NK-92 treated with Interleukin-12 subunit alpha and Interleukin-12 subunit beta, amount 100 ng/mL, for 24 hours (cell line): ENCODE results near the gene SRCIN1.
"Not testable (repeated sequence)": the region's sequence is repeated elsewhere in the genome, so short reads cannot be mapped to it uniquely, and the experiment has no call there.

ENCODE experiments used
- DNase-seq: peaks from one replicate; lab custom pipeline; 2025; lab: John Stamatoyannopoulos, UW

SRCIN1 gene

DNA sequence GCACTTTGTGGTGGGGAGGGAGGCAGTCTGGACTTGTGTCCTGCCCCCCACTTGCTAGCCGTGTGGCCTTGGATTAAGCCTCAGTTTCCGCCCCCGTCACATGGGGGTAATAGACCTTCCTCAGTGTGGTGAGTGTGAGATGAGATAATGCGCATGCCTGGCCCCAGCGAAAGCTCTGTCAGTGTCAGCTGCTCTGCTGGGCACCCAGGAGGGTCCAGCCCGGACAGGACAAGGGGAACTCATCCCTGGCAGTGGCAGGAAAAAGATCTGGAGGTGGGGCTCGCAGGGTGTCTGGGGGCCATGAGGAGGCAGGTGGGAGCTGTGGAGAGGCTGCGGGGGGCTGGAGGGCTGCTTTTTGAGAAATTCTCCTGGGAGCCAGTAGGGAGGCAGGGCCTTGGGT, 63.5 kb downstream of the SRCIN1 start:
- DNase-seq: no peak

DNA sequence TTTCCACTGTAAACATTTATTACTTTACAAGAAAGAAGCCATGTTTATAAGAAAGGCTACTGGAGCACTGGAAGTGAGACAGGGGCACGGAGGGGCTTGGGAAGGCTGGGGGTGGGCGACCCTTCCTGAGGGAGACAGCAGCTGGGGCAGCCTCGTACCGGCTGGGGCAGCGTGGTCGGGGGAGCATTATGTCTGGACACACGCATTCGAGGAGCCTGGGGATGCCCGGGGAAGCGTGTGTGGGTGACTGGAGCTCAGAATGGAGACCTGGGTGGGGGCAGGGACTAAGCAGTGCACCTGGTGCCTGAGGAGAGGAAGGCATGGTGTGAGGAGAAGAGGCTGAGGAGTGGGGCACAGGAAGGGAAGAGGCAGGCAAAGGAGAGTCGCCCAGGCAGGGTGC, 64.5 kb downstream of the SRCIN1 start:
- no peak for DNase-seq

DNA sequence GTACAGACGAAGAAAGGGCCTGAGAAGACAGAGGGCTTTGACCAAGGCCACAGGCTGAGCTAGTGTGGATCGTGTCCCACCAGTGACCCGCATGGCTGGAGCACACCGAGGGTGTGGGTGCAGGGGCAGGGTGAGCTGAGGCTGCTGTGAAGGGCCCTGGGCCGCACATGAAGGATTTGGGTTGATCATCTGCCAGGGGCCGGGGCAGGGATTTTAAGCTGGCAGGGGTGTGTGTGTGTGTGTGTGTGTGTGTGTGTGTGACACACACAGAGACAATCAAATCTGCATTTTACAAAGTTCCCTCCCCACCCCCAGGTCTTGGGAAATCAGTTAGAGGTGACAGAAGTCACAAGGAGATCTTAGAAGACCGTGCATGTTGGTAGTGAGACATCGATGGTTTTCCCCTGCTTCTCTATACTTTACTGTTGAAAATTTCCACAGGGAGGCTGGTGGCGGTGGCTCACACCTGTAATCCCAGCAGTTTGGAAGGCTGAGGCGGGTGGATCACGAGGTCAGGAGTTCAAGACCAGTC, 65.2 kb downstream of the SRCIN1 start:
- DNase-seq: no peak

DNA sequence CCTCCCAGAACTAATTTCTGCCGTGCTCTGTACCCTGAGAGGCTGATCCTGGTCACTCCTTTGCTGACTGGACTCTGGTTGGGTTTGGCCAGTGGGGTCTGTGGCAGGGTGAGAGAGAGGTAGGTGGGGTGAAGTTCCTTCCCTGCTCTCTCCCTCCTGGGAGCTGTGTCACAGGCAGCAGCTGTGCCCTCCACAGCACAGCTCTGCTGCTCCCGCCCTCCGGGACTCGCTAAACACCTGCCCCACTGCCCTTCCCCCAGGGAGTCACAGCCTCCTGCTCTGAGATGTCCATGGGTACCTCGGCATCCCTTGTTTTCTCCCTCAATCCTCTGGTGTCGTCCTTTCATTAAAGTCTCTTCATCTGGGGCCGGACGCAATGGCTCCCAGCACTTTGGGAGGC, 66.4 kb downstream of the SRCIN1 start:
- no peak for DNase-seq

DNA sequence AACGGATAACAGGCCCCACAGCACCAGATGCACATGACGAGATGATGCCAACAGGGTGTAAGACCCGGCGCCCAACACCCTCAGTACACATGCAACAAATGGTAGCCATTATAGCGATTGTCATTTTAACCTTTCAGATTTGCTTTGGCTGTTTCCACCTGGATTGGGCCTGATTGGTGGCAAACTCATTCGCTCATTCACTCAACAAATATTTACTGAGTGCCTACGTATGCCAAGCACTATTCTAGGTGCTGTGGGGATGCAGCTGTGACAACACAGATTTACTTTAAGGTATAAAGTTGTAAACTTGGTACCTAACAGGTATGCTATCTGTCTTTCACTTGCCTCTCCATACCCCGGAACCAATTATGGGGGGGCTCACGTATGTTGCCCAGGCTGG, 66.8 kb downstream of the SRCIN1 start:
- DNase-seq: no peak

DNA sequence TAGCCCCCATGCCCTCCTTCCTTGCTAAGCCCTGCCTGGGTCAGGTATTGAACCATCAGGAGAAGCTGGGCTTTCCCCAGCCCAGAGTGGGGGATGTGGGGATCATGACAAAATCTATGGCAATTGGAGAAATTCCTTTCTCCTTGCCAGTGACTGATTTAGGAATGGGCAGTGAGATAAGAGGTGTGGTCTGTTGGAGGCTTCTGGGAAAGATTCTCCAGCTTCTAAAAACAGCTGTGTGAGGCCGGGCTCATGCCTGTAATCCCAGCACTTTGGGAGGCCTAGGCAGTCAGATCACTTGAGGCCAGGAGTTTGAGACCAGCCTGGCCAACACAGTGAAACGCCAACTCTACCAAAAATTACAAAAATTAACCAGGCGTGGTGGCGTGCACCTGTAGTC, 69.1 kb downstream of the SRCIN1 start:
- no peak for DNase-seq

DNA sequence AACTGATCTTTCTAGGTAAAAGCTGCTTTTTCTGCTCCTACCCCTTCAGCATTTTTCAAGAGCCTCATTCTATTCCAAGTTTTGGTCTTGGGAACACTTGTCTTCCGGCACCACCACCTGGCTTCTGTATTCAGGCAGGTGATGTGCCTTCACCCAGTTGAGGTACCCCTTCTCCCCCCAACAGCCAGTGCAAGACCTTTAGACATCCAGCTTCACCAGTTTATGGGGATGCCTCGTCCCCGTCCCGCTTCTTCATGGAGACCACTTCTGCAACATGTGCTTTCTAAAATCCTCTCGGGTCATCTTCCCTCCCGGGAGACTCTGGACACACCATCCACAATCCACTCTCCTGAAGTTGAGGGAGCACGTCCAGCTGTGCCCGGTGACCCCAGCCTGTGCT, 69.9 kb downstream of the SRCIN1 start:
- DNase-seq: no peak

DNA sequence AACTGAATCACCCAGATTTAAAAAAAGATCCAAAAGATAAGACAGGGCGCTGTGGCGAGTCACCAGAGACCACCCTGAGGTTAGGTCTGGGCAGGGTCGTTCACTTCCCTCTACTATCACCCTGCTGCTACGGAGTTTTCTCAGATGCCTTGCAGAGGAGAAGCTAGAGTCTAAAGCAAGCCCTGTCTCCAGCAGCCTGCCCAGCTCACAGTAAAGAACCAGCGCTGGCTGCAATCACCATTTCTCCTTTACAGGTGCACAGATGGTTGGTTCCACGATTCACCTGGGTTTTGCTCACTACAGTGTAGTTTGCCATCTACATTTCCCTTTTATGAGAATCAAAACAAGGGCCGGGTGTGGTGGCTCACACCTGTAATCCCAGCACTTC, 71.3 kb downstream of the SRCIN1 start:
- DNase-seq: no peak

DNA sequence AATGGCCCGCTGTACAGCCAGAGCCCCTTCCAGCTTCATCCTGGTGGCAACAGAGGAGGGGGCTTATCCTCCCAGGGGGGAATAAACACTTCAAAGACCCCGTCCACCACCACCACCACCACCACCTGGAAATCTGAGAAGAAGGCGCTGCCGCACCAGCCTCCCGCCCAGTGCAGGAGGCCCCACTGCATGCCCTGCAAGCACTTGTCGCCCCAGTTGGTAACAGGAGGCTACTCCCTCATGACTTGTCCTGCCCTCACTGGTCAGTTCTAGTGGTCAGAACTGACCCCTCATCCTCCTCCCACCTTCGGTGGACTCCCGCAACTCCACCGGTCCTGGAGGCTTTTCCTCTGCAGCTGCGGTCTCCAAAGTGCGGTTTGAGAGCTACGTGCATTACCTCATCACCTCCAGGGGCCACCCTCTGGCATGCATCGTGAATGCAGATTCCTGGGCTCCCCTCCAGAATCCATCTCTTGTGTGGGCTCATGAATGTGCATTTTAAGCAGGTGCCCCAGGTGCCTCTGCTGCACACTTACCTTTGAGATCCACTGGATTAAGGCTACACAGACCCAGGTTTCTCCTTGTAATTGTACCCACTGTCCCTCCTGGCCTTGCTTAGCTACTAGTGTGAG, 71.8 kb downstream of the SRCIN1 start:
- no peak for DNase-seq

DNA sequence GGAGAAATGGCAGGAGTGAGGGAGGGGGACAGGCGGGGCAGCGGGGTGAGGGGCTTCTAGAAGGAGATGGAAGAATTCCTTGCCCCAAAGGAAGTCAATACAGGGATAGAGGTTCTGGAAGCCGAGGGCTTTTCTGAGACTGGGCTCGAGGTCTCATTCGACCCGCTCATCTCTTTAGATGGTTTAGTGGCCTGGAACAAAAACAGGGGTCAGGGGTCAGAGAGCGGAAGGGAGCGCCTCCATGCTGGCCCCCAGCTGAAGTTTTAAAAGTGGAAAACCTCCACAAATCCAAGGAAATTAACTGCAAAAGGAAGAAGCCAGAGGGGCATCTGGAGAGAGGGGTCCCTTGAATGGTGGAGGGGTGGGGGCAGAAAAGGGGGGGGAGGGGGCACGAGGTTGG, 72.5 kb downstream of the SRCIN1 start:
- DNase-seq: no peak

DNA sequence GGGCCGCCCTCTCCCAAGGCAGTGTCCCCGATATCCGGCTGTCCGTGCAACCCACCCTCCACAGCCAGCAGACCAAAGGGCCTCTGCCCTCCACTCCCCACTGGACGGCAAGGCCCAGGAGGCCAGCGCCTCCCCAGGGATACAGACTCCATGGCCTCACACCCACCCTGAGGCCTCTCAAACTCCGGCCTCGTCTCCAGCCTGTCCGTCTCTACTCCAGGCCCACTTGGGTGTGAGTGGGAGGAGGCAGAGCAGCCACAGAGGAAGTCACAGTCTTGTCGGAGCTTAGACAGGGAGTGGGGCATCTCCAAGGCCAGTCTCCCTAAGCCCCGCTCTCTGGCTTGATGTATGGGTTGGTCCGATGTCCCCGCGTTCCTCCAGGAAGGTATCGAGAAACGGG, 73.3 kb downstream of the SRCIN1 start:
- no peak for DNase-seq

DNA sequence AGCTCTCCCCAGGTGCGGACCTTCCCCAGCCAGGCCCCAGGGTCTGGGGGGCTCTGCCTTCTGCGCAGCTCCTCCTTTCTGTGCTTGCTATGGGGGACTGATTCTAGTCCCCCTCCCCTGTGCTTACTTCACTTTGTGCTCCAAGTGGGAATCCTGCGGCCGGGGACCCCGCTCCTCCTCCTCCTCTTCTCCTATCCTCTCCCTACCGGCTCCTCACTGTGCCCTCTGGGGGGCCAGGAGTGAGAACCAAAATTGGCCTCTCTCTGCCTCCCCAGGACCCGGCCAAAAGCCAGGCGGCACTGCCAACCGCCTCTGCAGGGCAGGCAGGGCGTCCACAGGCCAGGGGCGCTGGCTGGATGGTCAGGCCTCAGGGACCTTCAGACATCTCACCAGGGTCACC, 74.0 kb downstream of the SRCIN1 start:
- DNase-seq: not testable (repeated sequence)

DNA sequence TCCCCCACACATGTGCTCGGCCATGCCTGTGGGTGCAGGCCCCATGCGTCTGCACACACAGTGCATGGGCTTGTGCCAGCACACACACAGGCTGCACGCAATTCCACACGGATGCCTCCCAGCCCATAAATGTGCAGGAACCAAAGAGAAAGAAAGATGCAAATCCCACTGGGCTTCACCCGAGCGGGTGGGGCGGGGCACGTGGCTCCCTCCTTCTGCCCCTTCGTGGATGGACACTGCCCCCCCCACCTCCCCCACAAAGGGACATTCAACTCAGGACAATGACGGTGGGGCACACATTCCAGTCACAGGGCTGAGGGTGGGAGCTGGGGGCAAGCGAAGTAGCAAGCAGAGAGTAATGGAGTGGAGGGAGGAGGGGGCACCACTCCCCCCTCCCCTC, 74.9 kb downstream of the SRCIN1 start:
- not testable (repeated sequence) for DNase-seq

DNA sequence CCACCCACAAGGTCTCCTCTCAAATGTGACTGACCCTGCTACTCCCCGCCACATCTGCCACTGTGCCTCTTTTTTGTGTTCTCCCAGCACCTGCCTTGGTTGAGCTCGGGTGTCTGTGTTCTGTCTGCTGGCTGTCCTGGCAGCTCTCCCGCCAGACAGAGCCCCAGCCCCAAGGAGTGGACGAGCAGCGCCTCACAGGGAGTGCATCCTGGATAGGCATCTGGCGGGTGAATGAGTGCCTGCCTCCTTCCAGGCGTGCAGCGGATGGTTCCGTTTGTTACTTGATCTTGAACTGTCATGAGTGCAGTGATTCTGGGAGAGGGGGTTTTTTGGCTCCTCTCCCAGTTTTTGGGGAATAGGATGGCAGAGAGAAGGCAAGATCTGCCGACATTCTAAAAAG, 77.6 kb downstream of the SRCIN1 start:
- not testable (repeated sequence) for DNase-seq

DNA sequence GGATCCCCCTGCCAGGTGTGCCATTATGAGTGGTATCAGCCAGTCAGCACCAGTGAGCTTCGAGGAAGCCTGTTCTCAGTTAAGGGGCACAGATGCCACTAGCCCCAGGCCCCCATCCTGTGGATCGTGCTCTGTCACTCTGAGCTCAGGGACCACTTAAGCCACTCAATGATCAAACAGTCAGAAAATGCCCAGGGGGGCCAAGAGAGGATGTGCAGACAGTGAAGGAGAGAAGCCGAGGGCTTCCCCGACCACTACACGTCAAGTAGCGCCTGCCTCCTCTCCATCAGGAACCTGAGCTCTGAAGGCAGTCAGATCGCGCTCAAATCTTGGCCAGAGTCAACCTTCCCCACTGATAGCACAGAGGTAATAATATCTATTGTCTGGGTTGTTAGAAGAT, 79.2 kb downstream of the SRCIN1 start:
- DNase-seq: not testable (repeated sequence)

DNA sequence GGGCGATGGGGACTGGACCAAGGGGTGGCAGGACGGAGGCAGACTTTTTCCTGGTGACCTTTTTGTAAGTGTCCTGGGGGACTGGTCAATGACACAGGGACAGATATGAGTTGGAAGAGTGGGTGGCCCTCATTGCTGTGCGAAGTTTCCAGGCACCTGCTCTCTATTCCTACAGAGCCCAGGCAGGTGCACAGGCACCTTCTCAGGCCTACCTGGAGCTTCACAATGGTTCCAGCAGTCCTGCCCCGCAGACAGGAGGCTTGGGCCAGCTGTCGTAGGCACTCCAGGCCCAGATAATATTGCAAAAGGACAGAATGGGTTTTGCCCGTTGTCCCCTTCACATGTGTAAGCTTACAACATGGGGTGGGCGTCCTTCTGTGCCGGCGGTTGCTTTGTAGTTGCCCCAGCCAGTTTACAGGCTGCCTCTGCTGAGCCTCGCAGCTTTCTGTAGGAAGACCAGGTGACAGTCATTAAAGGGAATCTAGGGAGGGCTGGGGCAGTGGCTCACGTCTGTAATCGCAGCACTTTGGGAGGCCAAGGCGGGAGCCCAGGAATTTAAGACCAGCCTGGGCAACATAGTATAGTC, 93.2 kb downstream of the SRCIN1 start:
- DNase-seq: no peak

DNA sequence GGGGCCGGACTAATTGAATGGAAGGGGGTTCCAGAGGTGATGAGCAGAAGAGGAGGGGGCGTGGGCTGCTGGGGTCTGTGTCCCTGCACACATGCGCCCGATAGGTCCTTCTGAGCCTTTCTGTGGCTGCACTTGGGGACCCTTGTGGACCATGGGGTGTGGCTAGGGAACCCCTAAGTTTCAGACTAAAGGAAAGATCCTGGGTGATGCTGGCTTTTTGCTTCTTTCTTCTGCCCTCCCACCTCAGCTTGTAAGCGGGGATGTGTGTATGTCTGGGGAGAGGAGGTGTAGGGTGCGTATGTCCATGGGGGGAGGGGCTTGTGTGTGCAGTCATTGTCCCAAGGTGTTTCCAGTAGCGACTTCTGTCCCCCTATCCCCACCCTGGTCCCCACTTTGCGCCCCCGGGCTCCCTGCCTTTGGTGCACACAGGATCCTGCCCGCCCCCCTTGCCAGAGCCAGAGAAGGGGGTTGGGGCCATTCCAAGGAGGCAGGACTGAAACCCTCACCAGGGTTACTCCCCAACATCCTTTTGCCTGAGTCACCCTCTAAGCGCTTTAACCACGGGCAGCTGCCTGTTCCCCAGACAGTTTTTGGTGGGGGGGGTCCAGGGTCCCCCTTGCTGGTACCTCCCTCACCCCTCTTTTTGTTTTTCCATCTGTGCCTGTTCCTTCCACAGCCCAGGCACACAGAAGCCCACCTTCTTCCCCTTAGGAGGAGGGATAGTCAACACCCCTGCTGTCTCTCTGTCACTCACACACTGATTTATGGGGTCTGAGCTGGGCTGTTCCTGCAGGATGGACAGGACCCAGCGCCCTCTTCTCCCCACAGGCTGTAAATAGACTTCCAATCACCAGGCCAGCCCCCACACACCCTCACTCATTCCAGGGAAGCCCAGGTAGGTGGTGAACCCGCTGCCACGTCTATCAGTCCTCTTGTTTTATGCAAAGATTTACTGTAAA, 94.3 kb downstream of the SRCIN1 start:
- no peak for DNase-seq

DNA sequence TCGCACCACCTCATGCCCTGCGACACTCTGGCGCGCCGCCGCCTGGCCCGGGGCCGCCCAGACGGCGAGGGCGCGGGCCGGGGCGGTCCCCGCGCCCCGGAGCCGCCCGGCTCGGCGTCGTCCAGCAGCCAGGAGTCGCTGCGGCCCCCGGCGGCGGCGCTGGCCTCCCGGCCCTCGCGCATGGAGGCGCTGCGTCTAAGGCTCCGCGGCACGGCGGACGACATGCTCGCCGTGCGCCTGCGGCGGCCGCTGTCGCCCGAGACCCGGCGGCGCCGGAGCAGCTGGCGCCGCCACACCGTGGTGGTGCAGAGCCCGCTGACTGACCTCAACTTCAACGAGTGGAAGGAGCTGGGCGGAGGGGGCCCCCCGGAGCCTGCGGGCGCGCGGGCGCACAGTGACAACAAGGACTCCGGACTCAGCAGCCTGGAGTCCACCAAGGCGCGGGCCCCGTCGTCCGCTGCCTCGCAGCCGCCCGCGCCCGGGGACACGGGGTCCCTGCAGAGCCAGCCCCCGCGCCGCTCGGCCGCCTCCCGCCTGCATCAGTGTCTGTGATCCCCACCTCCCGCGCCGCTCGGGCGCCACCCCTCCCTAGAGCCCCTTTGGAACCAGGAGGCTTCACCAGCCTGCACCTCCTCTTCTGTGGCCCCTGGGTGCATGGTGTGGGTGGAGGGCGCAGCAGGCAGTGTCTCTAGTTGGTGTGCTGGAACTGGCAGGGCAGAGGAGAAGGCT, 95.2 kb downstream of the SRCIN1 start:
- DNase-seq: no peak

DNA sequence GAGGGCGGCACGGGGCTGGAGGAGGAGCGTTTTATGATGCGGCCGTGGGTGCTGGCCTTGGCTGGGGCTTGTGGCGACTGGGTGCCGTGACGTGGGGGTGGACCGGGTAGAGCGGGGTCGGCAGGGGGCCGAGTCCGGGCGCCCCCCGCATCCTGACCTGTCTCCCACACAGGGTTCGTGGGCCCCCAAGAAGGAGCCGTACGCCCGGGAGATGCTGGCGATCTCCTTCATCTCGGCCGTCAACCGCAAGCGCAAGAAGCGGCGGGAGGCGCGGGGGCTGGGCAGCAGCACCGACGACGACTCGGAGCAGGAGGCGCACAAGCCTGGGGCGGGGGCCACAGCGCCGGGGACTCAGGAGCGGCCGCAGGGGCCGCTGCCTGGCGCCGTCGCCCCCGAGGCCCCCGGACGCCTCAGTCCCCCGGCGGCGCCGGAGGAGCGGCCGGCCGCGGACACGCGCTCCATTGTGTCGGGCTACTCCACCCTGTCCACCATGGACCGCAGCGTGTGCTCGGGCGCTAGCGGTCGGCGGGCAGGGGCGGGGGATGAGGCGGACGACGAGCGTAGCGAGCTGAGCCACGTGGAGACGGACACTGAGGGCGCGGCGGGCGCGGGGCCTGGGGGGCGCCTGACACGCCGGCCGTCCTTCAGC, 95.9 kb downstream of the SRCIN1 start:
- no peak for DNase-seq

DNA sequence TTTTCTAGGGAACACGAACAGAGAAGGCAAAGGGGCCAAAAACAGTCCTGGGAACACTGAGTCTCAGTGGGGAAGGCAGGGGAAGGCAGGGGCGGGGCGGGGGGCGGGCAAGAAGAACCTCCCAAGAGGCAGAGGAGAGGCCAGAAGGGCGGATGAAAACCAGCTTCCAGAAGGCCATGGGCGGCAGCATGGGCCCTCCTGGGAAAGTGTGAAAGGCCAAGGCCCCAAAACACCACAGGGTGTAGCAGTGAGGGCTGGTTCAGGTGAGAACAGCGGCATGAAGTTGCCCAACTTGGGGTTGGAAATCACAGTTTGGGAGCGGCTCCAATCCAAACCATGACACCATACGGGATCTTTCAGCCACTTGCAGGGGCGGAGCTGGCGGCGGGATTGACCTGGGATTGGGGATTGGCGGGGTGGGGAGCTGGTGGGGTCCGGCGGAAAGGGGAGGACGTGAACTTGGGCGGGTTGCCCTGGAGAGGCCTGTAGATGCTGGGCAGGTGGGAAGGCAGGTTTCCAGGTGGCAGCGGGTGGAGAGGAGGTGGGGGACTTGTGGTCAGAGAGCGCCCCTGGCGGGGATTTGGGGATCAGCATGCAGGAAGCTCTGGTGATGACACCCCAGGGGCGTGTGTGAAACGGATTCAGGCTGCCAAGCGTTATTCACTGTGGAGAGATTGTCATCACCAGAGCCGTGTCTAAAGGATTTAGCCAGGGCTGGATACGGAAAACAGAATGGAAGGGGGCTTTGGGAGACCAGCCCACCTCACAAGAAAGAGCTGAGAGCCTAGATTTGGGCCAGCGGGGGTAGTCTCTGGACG, 96.6 kb downstream of the SRCIN1 start:
- no peak for DNase-seq

DNA sequence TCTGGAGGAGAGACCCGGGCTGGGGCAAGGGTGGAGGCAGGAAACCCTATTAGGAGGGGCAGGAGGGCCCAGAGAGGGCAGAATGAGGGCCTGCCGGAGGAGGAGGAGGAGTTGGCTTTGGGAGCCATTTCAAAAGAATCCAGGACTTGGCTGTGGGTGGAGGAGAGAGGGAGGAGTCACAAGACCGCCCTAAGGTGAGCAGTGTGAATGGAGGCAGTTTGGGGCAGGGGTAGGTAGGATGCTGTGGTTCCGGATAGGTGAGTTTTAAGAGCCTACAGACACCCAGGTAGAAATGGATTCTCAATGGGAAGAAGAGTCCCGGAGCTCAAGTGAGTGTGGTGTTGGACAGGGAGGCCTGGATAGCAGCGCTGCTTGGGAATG, 97.2 kb downstream of the SRCIN1 start:
- DNase-seq: no peak
